ENCODE data around the gene REEP6. TPM values are rescaled to one million over a fixed set of nuclear protein-coding genes. Genes with fewer than 3 reads are reported as not detected.
"Not testable (repeated sequence)": the region's sequence is repeated elsewhere in the genome, so short reads cannot be mapped to it uniquely, and the experiment has no call there.

REEP6 gene
- polyA plus RNA-seq, 3 donors: 0.51 to 1.8 (median 0.81) TPM

- Mint-ChIP-seq H3K36me3 (no peaks in the 10 kb centered on the region), H3K4me3 (no peak overlapping the region), H3K9me3 (peaks cover 0 to 5% (median 1%) of the 10 kb centered on the region in 7 donors), H3K27ac (no peak overlapping the region), H3K4me1 (no peaks in the 10 kb centered on the region), H3K27me3 (ENCODE audit: low read depth in 3 of 3) (peaks cover 8 to 22% (median 10%) of the 10 kb centered on the region in 3 donors)
- DNase-seq: no peak
- H3K4me3 ChIP-seq (replicated peaks in 1 of 3; ENCODE audit: low read depth in 2 of 3, low read length in 3 of 3): no peak overlapping the region
- H3K9me3 ChIP-seq (replicated peaks in 1 of 2; ENCODE audit: control insufficient read depth in 1 of 2, insufficient read depth in 1 of 2, low read length in 2 of 2): no peaks in the 10 kb centered on the region
- no peak overlapping the region for H3K4me2 ChIP-seq (replicated peaks; ENCODE audit: extremely low read depth, low read length, poor library complexity, severe bottlenecking)
- H3K27ac ChIP-seq (ENCODE audit: low read depth in 1 of 2, low read length in 2 of 2): no peak overlapping the region
- H3K4me1 ChIP-seq (ENCODE audit: control insufficient read depth in 1 of 2, insufficient read depth in 2 of 2, low read length in 2 of 2): no peaks in the 10 kb centered on the region
- H3K79me2 ChIP-seq (ENCODE audit: insufficient read depth, low read length): no peaks in the 10 kb centered on the region
- H3K36me3 ChIP-seq (replicated peaks in 1 of 2; ENCODE audit: control insufficient read depth in 1 of 2, insufficient read depth in 2 of 2, low read length in 2 of 2): no peaks in the 10 kb centered on the region
- TF ChIP-seq, protein P1, sequence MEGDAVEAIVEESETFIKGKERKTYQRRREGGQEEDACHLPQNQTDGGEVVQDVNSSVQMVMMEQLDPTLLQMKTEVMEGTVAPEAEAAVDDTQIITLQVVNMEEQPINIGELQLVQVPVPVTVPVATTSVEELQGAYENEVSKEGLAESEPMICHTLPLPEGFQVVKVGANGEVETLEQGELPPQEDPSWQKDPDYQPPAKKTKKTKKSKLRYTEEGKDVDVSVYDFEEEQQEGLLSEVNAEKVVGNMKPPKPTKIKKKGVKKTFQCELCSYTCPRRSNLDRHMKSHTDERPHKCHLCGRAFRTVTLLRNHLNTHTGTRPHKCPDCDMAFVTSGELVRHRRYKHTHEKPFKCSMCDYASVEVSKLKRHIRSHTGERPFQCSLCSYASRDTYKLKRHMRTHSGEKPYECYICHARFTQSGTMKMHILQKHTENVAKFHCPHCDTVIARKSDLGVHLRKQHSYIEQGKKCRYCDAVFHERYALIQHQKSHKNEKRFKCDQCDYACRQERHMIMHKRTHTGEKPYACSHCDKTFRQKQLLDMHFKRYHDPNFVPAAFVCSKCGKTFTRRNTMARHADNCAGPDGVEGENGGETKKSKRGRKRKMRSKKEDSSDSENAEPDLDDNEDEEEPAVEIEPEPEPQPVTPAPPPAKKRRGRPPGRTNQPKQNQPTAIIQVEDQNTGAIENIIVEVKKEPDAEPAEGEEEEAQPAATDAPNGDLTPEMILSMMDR (IDR thresholded peaks at IDR 0.05): no peak
- H2AFZ ChIP-seq (ENCODE audit: insufficient read depth, low read depth, low read length, poor library complexity, severe bottlenecking): no peak overlapping the region
- peaks cover 0 to under 1% of the 10 kb centered on the region in 2 donors for H3K27me3 ChIP-seq (ENCODE audit: control insufficient read depth in 2 of 2, insufficient read depth in 2 of 2, low read length in 2 of 2)
- intact Hi-C loops (cut with micrococcal nuclease): no loop called here
- H3K9ac ChIP-seq (ENCODE audit: insufficient read depth, low read length, poor library complexity, severe bottlenecking): no peak overlapping the region
- 70% methylated on average over 10 of the region's 23 CpGs for WGBS (ENCODE audit: insufficient coverage)
- no peaks in the 10 kb centered on the region for H4K20me1 ChIP-seq (ENCODE audit: insufficient read depth, low read length)
These were observed 42.6 kb downstream of the REEP6 start for GRCh38 chr19:1533510-1534150.

DNA sequence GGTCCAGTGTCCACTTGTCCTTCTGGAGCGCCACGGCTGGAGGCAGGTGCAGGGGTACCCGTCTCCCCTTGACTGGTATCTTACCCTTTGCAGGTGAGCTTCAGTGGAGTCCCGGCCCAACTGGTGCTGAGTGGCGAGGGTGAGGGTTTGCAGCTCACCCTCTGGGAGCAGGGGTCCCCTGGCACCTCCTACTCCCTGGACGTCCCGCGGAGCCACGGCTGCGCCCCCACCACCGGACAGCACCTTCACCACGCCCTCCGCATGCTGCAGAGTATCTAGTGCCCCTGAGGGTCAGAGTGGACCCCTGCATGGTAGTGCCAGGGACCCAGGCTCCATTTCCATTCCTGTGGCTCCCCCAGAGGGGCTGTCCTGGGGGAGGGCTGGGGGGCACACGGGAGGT, 44.0 kb downstream of the REEP6 start:
- Histone ChIP-seq H3K36me3 (replicated peaks in 1 of 2; ENCODE audit: control insufficient read depth in 1 of 2, insufficient read depth in 2 of 2, low read length in 2 of 2) (no peaks in the 10 kb centered on the region), H3K9ac (ENCODE audit: insufficient read depth, low read length, poor library complexity, severe bottlenecking) (no peak overlapping the region), H3K9me3 (replicated peaks in 1 of 2; ENCODE audit: control insufficient read depth in 1 of 2, insufficient read depth in 1 of 2, low read length in 2 of 2) (no peaks in the 10 kb centered on the region), H3K4me3 (replicated peaks in 1 of 3; ENCODE audit: low read depth in 2 of 3, low read length in 3 of 3) (no peak overlapping the region), H4K20me1 (ENCODE audit: insufficient read depth, low read length) (no peaks in the 10 kb centered on the region), H3K4me1 (ENCODE audit: control insufficient read depth in 1 of 2, insufficient read depth in 2 of 2, low read length in 2 of 2) (no peaks in the 10 kb centered on the region), H2AFZ (ENCODE audit: insufficient read depth, low read depth, low read length, poor library complexity, severe bottlenecking) (no peak overlapping the region), H3K27ac (ENCODE audit: low read depth in 1 of 2, low read length in 2 of 2) (no peak overlapping the region), H3K79me2 (ENCODE audit: insufficient read depth, low read length) (no peaks in the 10 kb centered on the region), H3K27me3 (ENCODE audit: control insufficient read depth in 2 of 2, insufficient read depth in 2 of 2, low read length in 2 of 2) (peaks cover 0 to 3% of the 10 kb centered on the region in 2 donors), H3K4me2 (replicated peaks; ENCODE audit: extremely low read depth, low read length, poor library complexity, severe bottlenecking) (no peak overlapping the region)
- H3K4me3 Mint-ChIP-seq: no peak overlapping the region
- H3K27me3 Mint-ChIP-seq (ENCODE audit: low read depth in 3 of 3): peaks cover 8 to 26% (median 12%) of the 10 kb centered on the region in 3 donors
- H3K4me1 Mint-ChIP-seq: no peaks in the 10 kb centered on the region
- no peak for DNase-seq
- TF ChIP-seq, protein P1 (IDR thresholded peaks at IDR 0.05): no peak
- WGBS (ENCODE audit: insufficient coverage): 91% methylated on average over 13 of the region's 14 CpGs
- intact Hi-C loops (cut with micrococcal nuclease): no loop called here
- no peaks in the 10 kb centered on the region for H3K36me3 Mint-ChIP-seq
- peaks cover 0 to 5% (median 1%) of the 10 kb centered on the region in 7 donors for H3K9me3 Mint-ChIP-seq
- no peak overlapping the region for H3K27ac Mint-ChIP-seq

- H3K4me2 ChIP-seq (replicated peaks; ENCODE audit: extremely low read depth, low read length, poor library complexity, severe bottlenecking); H3K27ac Mint-ChIP-seq; H3K27me3 ChIP-seq (ENCODE audit: control insufficient read depth in 2 of 2, insufficient read depth in 2 of 2, low read length in 2 of 2); H3K9ac ChIP-seq (ENCODE audit: insufficient read depth, low read length, poor library complexity, severe bottlenecking); H3K36me3 Mint-ChIP-seq; H3K4me3 ChIP-seq (replicated peaks in 1 of 3; ENCODE audit: low read depth in 2 of 3, low read length in 3 of 3); DNase-seq; H3K4me1 ChIP-seq (ENCODE audit: control insufficient read depth in 1 of 2, insufficient read depth in 2 of 2, low read length in 2 of 2); H3K36me3 ChIP-seq (replicated peaks in 1 of 2; ENCODE audit: control insufficient read depth in 1 of 2, insufficient read depth in 2 of 2, low read length in 2 of 2); H3K27ac ChIP-seq (ENCODE audit: low read depth in 1 of 2, low read length in 2 of 2); H3K4me1 Mint-ChIP-seq; H3K9me3 ChIP-seq (replicated peaks in 1 of 2; ENCODE audit: control insufficient read depth in 1 of 2, insufficient read depth in 1 of 2, low read length in 2 of 2); H3K79me2 ChIP-seq (ENCODE audit: insufficient read depth, low read length); H4K20me1 ChIP-seq (ENCODE audit: insufficient read depth, low read length); H3K9me3 Mint-ChIP-seq; intact Hi-C loops (cut with micrococcal nuclease); H2AFZ ChIP-seq (ENCODE audit: insufficient read depth, low read depth, low read length, poor library complexity, severe bottlenecking); H3K4me3 Mint-ChIP-seq: not testable (repeated sequence)
- peaks cover 14 to 31% (median 18%) of the 10 kb centered on the region in 3 donors for H3K27me3 Mint-ChIP-seq (ENCODE audit: low read depth in 3 of 3)
- 99% methylated on average over 4 of the region's 7 CpGs for WGBS (ENCODE audit: insufficient coverage)
These were observed 44.7 kb downstream of the REEP6 start for GRCh38 chr19:1535699-1536098.
